Measurements from ENCODE around the gene TPM4.

DNA sequence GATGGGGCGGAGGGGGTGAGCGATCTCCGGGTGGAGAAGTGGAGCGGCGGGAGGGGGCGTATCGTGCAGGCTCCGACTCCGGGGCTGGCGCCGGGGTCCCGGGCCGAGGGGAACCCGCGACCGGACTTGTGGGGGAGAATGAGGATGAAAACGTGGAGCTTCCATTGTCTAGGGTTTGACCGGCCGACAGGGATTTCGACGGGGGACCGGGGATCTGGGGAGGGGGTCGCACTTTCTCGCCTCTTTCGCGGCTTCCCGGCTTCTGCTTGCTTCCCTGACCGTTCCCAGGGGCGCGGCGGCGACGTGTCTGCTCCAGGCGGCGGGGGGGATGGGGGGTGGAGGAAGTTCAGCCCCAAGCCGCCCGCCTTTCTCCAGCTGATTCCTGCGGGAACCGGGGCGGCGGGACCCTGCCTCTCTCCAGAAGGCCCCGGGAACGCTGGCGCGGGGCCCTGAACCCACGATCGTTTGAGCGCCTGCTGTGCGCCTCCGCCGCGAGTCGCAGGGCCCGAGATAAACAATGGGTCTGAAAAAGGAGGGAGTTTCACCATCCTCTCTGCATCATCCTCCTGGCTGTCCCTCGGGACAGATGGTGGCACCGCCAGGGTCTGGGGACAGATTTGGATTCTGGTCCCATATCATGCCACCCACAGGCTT lies 790 bp downstream of the TPM4 start:
- TF ChIP-seq TAF1 (IDR thresholded peaks at IDR 0.05; ENCODE audit: borderline replicate concordance, insufficient read depth, low read length), result no peak
- no peak for TF ChIP-seq POLR2AphosphoS5 (IDR thresholded peaks at IDR 0.05; ENCODE audit: low read depth, low read length)

Measured in PFSK-1 (cell line).